Measurements from ENCODE around the gene ITPRIPL2. TPM values are rescaled to one million over a fixed set of nuclear protein-coding genes. Genes with fewer than 3 reads are reported as not detected.

ITPRIPL2 gene
- total RNA-seq, 4 donors from 2014 or later = 58.9 to 92.5 (median 75.7) TPM

- peak in 1 of 3 donors; percentile 33 for TF ChIP-seq CTCF (IDR thresholded peaks at IDR 0.05)
- no peak for DNase-seq (ENCODE audit: low spot score)
- ATAC-seq (ENCODE audit: low FRiP score) = peak; percentile 94
These were observed 54.1 kb downstream of the ITPRIPL2 start, which contains the start of gene SYT17 for GRCh38 chr16:19167710-19168370. SYT17 (plus strand) TSS chr16:19168240; CDS start chr16:19168647, 407 bp downstream.

GRCh38 chr16:19168371-19169081, 54.8 kb downstream of the ITPRIPL2 start:
- peak; percentile 34 for ATAC-seq (ENCODE audit: low FRiP score)
- no peak for TF ChIP-seq CTCF (IDR thresholded peaks at IDR 0.05)
- DNase-seq (ENCODE audit: low spot score) = no peak

DNA sequence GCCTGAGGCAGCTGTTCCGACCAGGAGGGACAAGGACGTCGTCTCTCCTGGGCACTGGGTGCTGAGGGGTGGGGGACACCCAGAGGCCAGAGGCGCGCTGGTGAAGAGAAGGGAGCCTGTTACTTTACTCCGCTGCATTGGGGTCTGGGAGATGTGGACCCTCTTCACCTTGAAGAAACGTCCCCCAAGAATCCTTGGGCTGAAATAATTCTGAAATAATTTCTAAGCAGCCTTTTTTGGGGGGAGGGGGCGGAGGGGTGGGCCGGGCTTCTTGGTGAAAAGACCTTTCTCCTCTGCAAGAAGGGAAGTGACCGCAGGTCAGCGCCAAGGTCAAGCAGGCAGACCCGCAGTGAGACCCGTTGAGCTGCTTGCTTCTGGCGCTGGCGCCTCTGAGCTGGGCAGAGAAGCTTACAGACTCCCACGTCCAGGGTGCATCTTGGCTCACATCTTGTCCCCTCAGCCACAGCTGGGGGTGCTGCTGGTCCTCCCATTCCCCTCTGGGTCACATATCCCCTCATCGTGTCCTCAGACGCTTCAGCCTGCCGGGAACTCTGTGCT, 55.4 kb downstream of the ITPRIPL2 start:
- no peak for TF ChIP-seq CTCF (IDR thresholded peaks at IDR 0.05)
- ATAC-seq (ENCODE audit: low FRiP score) = no peak
- DNase-seq (ENCODE audit: low spot score) = no peak

GRCh38 chr16:19170043-19170655, 56.4 kb downstream of the ITPRIPL2 start:
- TF ChIP-seq CTCF (IDR thresholded peaks at IDR 0.05) = no peak
- ATAC-seq (ENCODE audit: low FRiP score) (no peak), DNase-seq (ENCODE audit: low spot score) (no peak)

Other genes with a start within 250 kb of the ITPRIPL2 start
- 100 to 1,000 TPM in 2 of 4 donors, 10 to 100 TPM in 2; 84.9 to 144 (median 104) TPM for gene SMG1, start 187.6 kb upstream of the ITPRIPL2 start, total RNA-seq
- 1 to 10 TPM in 2 of 4 donors, under 1 TPM in 2; 0.36 to 4.3 (median 1.3) TPM for gene TMC7, start 130.0 kb upstream of the ITPRIPL2 start, total RNA-seq
- gene COQ7, start 46.4 kb upstream of the ITPRIPL2 start, total RNA-seq = 10 to 100 TPM; 11.0 to 17.4 (median 11.9) TPM
- gene SYT17, start 54.3 kb downstream of the ITPRIPL2 start, total RNA-seq = 10 to 100 TPM in 1 of 4 donors, 1 to 10 TPM in 3; 3.0 to 15.9 (median 7.1) TPM
- not detected for gene CLEC19A, start 171.8 kb downstream of the ITPRIPL2 start, total RNA-seq

All from omental fat pad (tissue), 4 donors.